Peyer's patch (tissue), 4 donors: ENCODE results near the gene CLCNKB.

ENCODE experiments used
- POLR2A ChIP-seq, 2 donors: fragments of 450-650 bp; IDR thresholded peaks; one replicate each; pipeline ENCODE4 v1.5.1; 2017; ENCODE audit warnings: antibody characterized with exemption in 2 of 2, mild to moderate bottlenecking in 2 of 2, moderate library complexity in 2 of 2
- TF ChIP-seq, protein P1 (sequence below), 6 experiments: fragments of 450-650 bp in 4 of 6; fragments of 200-600 bp in 2 of 6; sonication (generic) in 1 of 6; IDR thresholded peaks; one replicate each; pipeline ENCODE4 v1.5.1; 2017 to 2019; ENCODE audit warnings: antibody characterized with exemption in 6 of 6, mild to moderate bottlenecking in 3 of 6, moderate library complexity in 1 of 6

DNA sequence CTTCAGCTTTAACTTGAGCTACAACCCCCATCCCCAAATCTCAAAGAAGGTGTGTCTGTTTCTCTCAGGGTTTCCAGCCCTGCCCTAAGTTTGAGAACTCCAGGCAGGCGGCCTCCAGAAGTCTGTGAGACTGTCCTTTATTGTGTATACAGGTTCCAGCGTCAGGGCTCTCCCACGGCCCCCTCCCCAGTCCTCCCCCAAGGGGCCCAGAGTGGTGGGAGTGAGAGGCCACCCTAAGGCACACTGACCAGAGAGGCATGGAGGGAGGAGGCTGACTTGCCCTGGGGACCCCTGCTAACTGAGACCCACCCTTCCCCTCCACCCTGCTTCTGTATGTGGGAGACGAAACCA is 29.7 kb upstream of the CLCNKB start:
- TF ChIP-seq POLR2A (IDR thresholded peaks at IDR 0.05) = no peak
- TF ChIP-seq, protein P1, sequence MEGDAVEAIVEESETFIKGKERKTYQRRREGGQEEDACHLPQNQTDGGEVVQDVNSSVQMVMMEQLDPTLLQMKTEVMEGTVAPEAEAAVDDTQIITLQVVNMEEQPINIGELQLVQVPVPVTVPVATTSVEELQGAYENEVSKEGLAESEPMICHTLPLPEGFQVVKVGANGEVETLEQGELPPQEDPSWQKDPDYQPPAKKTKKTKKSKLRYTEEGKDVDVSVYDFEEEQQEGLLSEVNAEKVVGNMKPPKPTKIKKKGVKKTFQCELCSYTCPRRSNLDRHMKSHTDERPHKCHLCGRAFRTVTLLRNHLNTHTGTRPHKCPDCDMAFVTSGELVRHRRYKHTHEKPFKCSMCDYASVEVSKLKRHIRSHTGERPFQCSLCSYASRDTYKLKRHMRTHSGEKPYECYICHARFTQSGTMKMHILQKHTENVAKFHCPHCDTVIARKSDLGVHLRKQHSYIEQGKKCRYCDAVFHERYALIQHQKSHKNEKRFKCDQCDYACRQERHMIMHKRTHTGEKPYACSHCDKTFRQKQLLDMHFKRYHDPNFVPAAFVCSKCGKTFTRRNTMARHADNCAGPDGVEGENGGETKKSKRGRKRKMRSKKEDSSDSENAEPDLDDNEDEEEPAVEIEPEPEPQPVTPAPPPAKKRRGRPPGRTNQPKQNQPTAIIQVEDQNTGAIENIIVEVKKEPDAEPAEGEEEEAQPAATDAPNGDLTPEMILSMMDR (IDR thresholded peaks at IDR 0.05) = no peak
